ENCODE data around the gene TPCN1.

The TPCN1 gene

DNA sequence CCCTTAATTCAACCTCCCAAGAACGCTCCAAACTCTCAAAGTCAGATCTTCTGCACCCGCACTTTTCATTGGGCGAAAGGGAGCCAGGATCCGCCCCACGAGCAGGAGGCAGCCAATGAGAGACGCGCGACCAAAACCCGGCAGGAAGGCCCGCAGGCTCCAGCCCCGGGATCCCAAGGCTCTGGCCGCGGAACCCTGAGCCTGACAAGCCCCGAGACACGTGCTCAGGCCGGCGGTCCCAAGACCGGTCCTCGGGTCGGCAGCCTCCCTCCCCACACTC, 36.4 kb upstream of the TPCN1 start:
- peaks cover 39% of the 10 kb centered on the region for H3K36me3 ChIP-seq (ENCODE audit: insufficient read depth, low read length)
- H3K4me1 ChIP-seq (ENCODE audit: insufficient read depth, low read length) = no peaks in the 10 kb centered on the region; the same call in 1 of the 2 replicates
- H3K9ac ChIP-seq (ENCODE audit: low read depth, low read length) = peak overlapping the region; percentile 94
- no peaks in the 10 kb centered on the region for H3K27me3 ChIP-seq (ENCODE audit: insufficient read depth, low read length)
- H3K27ac ChIP-seq (ENCODE audit: low read depth, low read length) = peak overlapping the region; percentile 83
- WGBS = under 1% methylated on average over 20 of the region's 20 CpGs
- peak overlapping the region; percentile 78 for H3K4me3 ChIP-seq (ENCODE audit: low read length)
- no peaks in the 10 kb centered on the region for H3K9me3 ChIP-seq (ENCODE audit: insufficient read depth, low read depth, low read length)

DNA sequence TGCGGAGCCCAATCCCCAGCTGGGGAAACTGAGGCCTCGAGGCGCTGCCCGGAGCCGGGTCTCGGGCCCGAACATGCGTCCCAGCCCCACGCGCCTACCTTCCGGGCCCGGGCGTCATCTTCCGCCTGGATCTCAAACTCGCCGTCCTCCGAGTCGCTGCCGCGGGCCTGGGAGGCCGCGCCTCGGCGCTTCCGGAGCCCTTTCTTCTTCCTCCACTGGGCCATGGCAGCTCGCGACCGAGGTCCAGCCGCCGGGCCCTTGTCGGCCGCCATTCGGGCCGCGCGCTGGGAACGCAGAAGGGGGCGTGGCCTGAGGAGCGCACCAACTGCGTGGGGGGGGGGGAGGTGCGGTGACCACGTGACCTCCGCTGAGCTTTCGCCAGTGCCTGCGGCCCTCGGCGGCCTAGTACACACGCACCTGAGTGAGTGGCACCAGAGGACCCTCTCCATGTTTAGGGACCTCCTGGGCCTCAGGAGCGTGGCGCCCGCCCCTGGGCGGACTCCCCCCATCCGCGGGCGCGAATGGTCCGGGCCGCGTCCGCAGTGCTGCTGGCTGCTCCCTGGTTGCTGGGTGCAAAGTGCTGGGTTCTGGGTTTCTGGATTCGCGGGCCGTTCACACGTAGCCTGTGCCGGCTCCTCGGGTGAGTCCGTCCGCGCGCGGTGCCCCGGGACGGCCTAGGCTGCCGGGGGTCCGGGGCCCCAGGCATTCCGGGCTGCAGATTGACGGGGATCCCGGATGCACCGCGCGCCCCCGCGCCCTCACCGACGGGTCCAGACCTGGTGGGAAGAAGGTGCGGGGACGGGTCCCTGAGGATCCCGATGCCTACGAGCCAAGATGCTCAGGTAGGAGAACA, 35.9 kb upstream of the TPCN1 start, which contains the start of the genes DDX54 and RITA1:
DDX54 (minus strand) TSS at position 299 of the 853 bp plus-strand sequence; CDS start at position 272, 27 bp downstream.
RITA1 (plus strand) TSS at position 542 of the 853 bp plus-strand sequence. CDS start 1,026 bp downstream, outside the sequence.
- Histone ChIP-seq H3K4me3 (ENCODE audit: low read length) (peak within 1 kb of the TSS; percentile 78), H3K36me3 (ENCODE audit: insufficient read depth, low read length) (peaks cover 36% of the 10 kb centered on the region)
- WGBS = under 1% methylated on average over 89 of the region's 89 CpGs

DNA sequence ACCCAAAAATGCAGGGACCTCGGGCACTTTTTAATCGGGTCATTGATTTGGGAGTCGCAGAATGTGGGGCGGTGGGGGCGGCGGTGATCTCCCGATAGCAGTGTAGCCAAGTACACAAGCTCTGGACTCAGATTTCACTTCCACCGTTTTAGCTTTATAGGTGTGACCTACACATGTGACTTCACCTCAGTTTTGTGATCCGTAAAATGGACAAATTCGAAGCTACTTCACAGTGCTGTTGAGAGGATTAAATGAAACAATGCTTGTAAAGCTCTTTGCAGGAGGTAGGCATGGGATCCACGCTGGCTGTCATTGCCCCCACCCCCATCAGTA, 35.3 kb upstream of the TPCN1 start:
- Histone ChIP-seq H3K4me1 (ENCODE audit: insufficient read depth, low read length) (no peaks in the 10 kb centered on the region; the same call in 1 of the 2 replicates), H3K27me3 (ENCODE audit: insufficient read depth, low read length) (no peaks in the 10 kb centered on the region), H3K9ac (ENCODE audit: low read depth, low read length) (peak overlapping the region; percentile 94), H3K36me3 (ENCODE audit: insufficient read depth, low read length) (peaks cover 35% of the 10 kb centered on the region), H3K4me3 (ENCODE audit: low read length) (peak overlapping the region; percentile 78), H3K9me3 (ENCODE audit: insufficient read depth, low read depth, low read length) (no peaks in the 10 kb centered on the region), H3K27ac (ENCODE audit: low read depth, low read length) (peak overlapping the region; percentile 83; the same call in 1 of the 2 replicates)
- 8% methylated on average over 10 of the region's 11 CpGs for WGBS

More for the DNA sequence above, 35.9 kb upstream of the TPCN1 start, which contains the start of the genes DDX54 and RITA1:
- no peaks in the 10 kb centered on the region; the same call in 1 of the 2 replicates for H3K4me1 ChIP-seq (ENCODE audit: insufficient read depth, low read length)
- H3K9ac ChIP-seq (ENCODE audit: low read depth, low read length) = peak within 1 kb of the TSS; percentile 94
- peak within 1 kb of the TSS; percentile 83 for H3K27ac ChIP-seq (ENCODE audit: low read depth, low read length)
- no peaks in the 10 kb centered on the region for H3K27me3 ChIP-seq (ENCODE audit: insufficient read depth, low read length)
- no peaks in the 10 kb centered on the region for H3K9me3 ChIP-seq (ENCODE audit: insufficient read depth, low read depth, low read length)

DNA sequence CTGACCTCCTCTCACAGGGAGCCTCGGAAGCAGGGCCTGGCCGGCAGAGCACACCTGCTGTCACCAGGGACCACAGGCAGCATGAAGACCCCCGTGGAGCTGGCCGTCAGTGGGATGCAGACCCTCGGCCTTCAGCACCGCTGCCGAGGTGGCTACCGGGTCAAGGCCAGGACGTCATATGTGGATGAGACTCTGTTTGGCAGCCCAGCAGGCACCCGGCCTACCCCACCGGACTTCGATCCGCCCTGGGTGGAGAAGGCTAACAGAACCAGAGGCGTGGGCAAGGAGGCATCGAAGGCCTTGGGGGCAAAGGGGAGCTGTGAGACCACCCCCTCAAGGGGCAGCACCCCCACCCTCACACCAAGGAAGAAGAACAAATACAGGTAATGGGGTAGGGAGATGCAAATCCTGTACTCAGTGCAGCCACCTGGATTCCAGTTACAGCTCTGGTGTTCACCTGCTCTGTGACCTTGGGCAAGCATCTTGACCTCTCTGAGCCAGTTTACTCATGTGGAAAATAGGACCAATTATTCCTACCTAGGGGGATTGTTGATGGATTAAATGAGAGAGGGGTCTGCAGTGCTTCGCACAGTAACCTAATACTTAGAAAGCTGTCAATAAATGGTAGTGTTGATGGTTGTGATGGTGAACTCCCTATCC, 34.5 kb upstream of the TPCN1 start:
- Histone ChIP-seq H3K27ac (ENCODE audit: low read depth, low read length) (no peak overlapping the region), H3K9ac (ENCODE audit: low read depth, low read length) (no peak overlapping the region), H3K4me3 (ENCODE audit: low read length) (peak overlapping the region; percentile 78; the same call in 1 of the 2 replicates), H3K4me1 (ENCODE audit: insufficient read depth, low read length) (no peaks in the 10 kb centered on the region; the same call in 1 of the 2 replicates), H3K36me3 (ENCODE audit: insufficient read depth, low read length) (peaks cover 42% of the 10 kb centered on the region), H3K27me3 (ENCODE audit: insufficient read depth, low read length) (no peaks in the 10 kb centered on the region), H3K9me3 (ENCODE audit: insufficient read depth, low read depth, low read length) (no peaks in the 10 kb centered on the region)
- 88% methylated on average over 16 of the region's 16 CpGs for WGBS

DNA sequence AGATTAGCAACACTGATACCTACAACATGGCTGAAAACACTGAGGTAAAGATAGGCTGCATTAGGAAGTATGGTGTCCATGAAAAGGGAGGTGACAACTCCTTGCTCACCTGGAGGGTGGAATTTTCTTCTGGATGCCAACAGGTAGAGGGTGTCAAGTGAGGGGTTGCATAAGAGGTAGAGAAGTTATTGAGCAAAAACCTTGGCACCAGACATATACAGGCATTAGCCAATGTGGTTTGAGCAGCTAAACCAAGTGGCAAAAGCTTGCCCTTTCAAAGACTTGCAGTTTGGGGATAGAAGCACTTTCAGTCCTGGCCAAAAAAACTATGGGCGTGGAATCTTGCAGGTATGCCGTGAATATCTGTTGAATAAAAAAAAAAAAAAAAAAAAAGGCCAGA, 31.9 kb upstream of the TPCN1 start:
- 96% methylated on average over 2 of the region's 2 CpGs for WGBS
- Histone ChIP-seq H3K27me3 (ENCODE audit: insufficient read depth, low read length) (no peaks in the 10 kb centered on the region), H3K27ac (ENCODE audit: low read depth, low read length) (no peak overlapping the region), H3K4me3 (ENCODE audit: low read length) (no peak overlapping the region), H3K9ac (ENCODE audit: low read depth, low read length) (no peak overlapping the region), H3K9me3 (ENCODE audit: insufficient read depth, low read depth, low read length) (no peaks in the 10 kb centered on the region), H3K4me1 (ENCODE audit: insufficient read depth, low read length) (no peaks in the 10 kb centered on the region; the same call in 1 of the 2 replicates), H3K36me3 (ENCODE audit: insufficient read depth, low read length) (peaks cover 38% of the 10 kb centered on the region)

DNA sequence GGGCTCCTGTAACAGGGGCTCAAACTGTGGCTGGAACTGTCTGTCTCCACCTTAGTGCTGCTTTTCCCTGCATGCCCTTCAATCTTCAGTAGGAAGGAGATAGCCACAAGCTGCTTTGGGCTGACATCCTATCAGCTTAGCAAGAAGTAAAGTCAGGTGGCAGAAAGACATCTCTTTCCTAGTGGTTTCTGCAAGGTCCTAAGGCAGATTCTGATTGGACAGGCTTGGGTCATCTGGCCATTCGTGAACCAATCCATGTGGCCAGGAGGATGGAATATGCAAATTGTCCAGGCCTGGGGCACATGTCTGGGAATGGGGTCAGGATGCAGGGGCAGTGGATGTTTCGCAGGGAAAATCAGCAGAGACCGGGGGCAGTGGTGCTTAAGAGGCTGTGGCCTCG, 30.5 kb upstream of the TPCN1 start:
- H3K27ac ChIP-seq (ENCODE audit: low read depth, low read length) = no peak overlapping the region
- peaks cover 5% of the 10 kb centered on the region; the same call in 1 of the 2 replicates for H3K4me1 ChIP-seq (ENCODE audit: insufficient read depth, low read length)
- H3K4me3 ChIP-seq (ENCODE audit: low read length) = no peak overlapping the region
- no peaks in the 10 kb centered on the region for H3K27me3 ChIP-seq (ENCODE audit: insufficient read depth, low read length)
- no peaks in the 10 kb centered on the region for H3K9me3 ChIP-seq (ENCODE audit: insufficient read depth, low read depth, low read length)
- H3K9ac ChIP-seq (ENCODE audit: low read depth, low read length) = no peak overlapping the region
- H3K36me3 ChIP-seq (ENCODE audit: insufficient read depth, low read length) = peaks cover 38% of the 10 kb centered on the region
- 93% methylated on average over 4 of the region's 4 CpGs for WGBS

DNA sequence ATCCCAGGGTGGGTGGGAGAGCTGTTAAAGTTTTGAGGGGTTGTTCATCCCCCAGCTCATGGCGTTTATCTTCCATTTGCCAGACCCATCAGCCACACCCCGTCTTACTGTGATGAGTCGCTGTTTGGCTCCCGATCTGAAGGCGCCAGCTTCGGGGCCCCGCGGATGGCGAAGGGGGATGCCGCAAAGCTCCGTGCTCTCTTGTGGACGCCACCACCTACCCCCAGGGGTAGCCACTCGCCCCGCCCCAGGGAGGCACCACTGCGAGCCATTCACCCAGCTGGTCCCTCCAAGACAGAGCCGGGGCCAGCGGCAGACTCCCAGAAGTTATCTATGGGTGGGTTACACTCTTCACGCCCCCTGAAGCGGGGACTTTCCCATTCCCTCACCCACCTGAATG, 30.0 kb upstream of the TPCN1 start:
- Histone ChIP-seq H3K36me3 (ENCODE audit: insufficient read depth, low read length) (peaks cover 38% of the 10 kb centered on the region), H3K27me3 (ENCODE audit: insufficient read depth, low read length) (no peaks in the 10 kb centered on the region), H3K27ac (ENCODE audit: low read depth, low read length) (no peak overlapping the region), H3K4me1 (ENCODE audit: insufficient read depth, low read length) (peaks cover 5% of the 10 kb centered on the region; the same call in 1 of the 2 replicates), H3K9me3 (ENCODE audit: insufficient read depth, low read depth, low read length) (no peaks in the 10 kb centered on the region), H3K4me3 (ENCODE audit: low read length) (no peak overlapping the region), H3K9ac (ENCODE audit: low read depth, low read length) (no peak overlapping the region)
- 97% methylated on average over 19 of the region's 19 CpGs for WGBS

DNA sequence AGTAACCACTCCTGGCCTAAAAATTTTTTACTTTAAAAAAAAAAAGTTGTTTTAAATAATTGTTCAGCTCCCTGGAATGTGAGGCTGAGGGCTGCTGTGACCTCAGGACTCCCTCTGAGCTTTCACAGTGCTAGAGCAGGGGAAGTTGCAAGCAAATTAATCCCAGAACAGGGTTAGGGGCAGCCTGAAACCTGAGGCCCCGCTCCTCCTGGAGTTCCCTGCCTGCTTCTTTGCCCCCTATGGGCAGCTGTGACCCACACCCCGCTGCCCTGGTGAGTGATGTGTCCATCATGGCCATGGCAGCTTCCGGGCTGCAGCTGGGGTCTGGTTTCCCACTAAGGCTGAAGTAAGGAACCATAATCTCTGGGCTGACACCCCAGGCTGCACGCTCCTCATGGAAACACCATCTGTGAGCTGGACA, 26.3 kb upstream of the TPCN1 start:
- H3K9me3 ChIP-seq (ENCODE audit: insufficient read depth, low read depth, low read length) = no peaks in the 10 kb centered on the region
- H3K27ac ChIP-seq (ENCODE audit: low read depth, low read length) = no peak overlapping the region
- H3K4me1 ChIP-seq (ENCODE audit: insufficient read depth, low read length) = peaks cover 5% of the 10 kb centered on the region; the same call in 1 of the 2 replicates
- no peak overlapping the region for H3K4me3 ChIP-seq (ENCODE audit: low read length)
- 84% methylated on average over 4 of the region's 4 CpGs for WGBS
- peaks cover 20% of the 10 kb centered on the region for H3K36me3 ChIP-seq (ENCODE audit: insufficient read depth, low read length)
- H3K27me3 ChIP-seq (ENCODE audit: insufficient read depth, low read length) = no peaks in the 10 kb centered on the region
- no peak overlapping the region for H3K9ac ChIP-seq (ENCODE audit: low read depth, low read length)

DNA sequence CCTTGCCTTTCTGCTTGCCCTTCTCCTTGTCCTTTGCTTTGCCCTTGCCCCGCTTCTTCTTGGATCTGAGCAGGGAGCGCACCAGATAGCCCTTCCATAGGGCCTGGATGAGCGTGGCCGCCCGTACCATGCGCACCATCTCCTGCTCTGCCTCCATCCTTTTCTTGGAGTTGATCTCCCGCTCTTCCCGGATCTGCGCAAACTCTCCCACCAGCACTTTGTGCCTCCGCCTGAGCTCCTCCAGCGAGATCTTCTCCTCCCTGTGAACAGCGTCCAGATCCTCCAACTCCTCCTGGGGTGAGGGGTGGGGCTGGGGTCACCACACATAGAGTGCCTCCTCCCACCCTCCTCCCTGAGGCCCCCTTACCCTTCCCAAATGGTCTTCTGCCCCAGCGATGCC, 25.7 kb upstream of the TPCN1 start:
- Histone ChIP-seq H3K27ac (ENCODE audit: low read depth, low read length) (no peak overlapping the region), H3K4me1 (ENCODE audit: insufficient read depth, low read length) (peaks cover 5% of the 10 kb centered on the region; the same call in 1 of the 2 replicates)
- WGBS = 90% methylated on average over 13 of the region's 13 CpGs

DNA sequence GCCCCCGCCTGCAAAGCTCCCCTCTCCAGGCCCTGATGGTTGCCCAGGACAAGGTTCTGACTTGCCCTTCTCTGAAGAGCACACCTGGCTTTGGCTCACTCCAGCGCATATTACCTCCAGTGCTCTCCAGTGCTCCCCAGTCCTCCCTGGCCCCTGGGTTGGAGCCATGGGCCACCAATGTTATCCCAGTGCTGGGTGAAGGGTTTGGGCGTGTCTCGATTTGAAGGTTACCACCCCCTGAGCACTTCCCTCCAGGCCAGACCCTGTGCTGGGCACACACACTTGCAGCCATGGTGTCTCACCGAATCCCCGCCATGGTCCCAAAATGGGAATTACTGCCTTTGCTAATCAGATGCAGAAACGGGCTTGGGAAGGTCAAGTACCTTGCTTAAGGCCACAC, 24.7 kb upstream of the TPCN1 start:
- Histone ChIP-seq H3K27ac (ENCODE audit: low read depth, low read length) (no peak overlapping the region), H3K4me3 (ENCODE audit: low read length) (no peak overlapping the region), H3K4me1 (ENCODE audit: insufficient read depth, low read length) (peaks cover 5% of the 10 kb centered on the region; the same call in 1 of the 2 replicates), H3K27me3 (ENCODE audit: insufficient read depth, low read length) (no peaks in the 10 kb centered on the region), H3K36me3 (ENCODE audit: insufficient read depth, low read length) (peaks cover 7% of the 10 kb centered on the region), H3K9ac (ENCODE audit: low read depth, low read length) (no peak overlapping the region), H3K9me3 (ENCODE audit: insufficient read depth, low read depth, low read length) (no peaks in the 10 kb centered on the region)
- WGBS = 93% methylated on average over 7 of the region's 7 CpGs

More for the DNA sequence above, 25.7 kb upstream of the TPCN1 start:
- Histone ChIP-seq H3K27me3 (ENCODE audit: insufficient read depth, low read length) (no peaks in the 10 kb centered on the region), H3K36me3 (ENCODE audit: insufficient read depth, low read length) (peaks cover 15% of the 10 kb centered on the region), H3K9me3 (ENCODE audit: insufficient read depth, low read depth, low read length) (no peaks in the 10 kb centered on the region), H3K9ac (ENCODE audit: low read depth, low read length) (no peak overlapping the region), H3K4me3 (ENCODE audit: low read length) (no peak overlapping the region)

DNA sequence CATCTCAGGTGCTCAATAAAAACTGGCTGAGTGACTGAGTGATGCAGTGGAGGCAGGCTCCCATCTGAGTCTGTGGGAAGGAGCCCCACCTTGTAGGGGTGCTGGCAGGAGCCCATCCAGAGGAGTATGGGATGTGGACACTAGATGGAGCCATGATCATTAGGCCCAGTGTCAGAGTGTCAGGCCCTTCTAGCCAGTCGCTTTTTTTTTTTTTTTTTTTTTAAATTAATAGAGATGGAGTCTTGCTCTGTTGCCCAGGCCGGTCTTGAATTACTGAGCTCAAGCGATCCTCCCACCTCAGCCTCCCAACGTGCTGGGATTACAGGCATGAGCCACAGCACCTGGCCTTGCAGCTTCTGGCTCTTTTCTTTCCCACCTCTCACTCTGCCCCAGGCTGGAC, 24.3 kb upstream of the TPCN1 start:
- Histone ChIP-seq H3K4me3 (ENCODE audit: low read length) (no peak overlapping the region), H3K27ac (ENCODE audit: low read depth, low read length) (no peak overlapping the region), H3K4me1 (ENCODE audit: insufficient read depth, low read length) (peaks cover 5% of the 10 kb centered on the region; the same call in 1 of the 2 replicates), H3K9ac (ENCODE audit: low read depth, low read length) (no peak overlapping the region), H3K36me3 (ENCODE audit: insufficient read depth, low read length) (peaks cover 3% of the 10 kb centered on the region; the same call in 1 of the 2 replicates), H3K27me3 (ENCODE audit: insufficient read depth, low read length) (no peaks in the 10 kb centered on the region), H3K9me3 (ENCODE audit: insufficient read depth, low read depth, low read length) (no peaks in the 10 kb centered on the region)
- WGBS = 37% methylated on average over 4 of the region's 4 CpGs

Data from HUES64 (cell line).